A673 (cell line): Measurements from ENCODE around the gene MSRB3. TPM values are rescaled to one million over a fixed set of nuclear protein-coding genes. Genes with fewer than 3 reads are reported as not detected.

Source experiments
- BruUV-seq: library from RNA; stranded (reverse); fragments of 400-500 nt; replicated peaks from 2 replicates; lab custom pipeline; 2021; lab: Mats Ljungman, UMichigan
- CTCF ChIA-PET: fragments of 300-600 bp; sonication (Branson Sonifier 250); formaldehyde crosslinking; loops from one replicate; lab custom pipeline; 2022; ENCODE audit warnings: antibody characterized with exemption; lab: Charles Lee
- POLR2A ChIA-PET: fragments of 300-600 bp; sonication (Branson Sonifier 250); formaldehyde crosslinking; loops from one replicate; lab custom pipeline; 2022; ENCODE audit warnings: antibody characterized with exemption; ENCODE audit not compliant: low non-redundant PET; lab: Charles Lee
- DNase-seq: peaks from one replicate; pipeline ENCODE4 v3.0.0-alpha.2; 2015; ENCODE audit warnings: low spot score
- H3K27ac ChIP-seq: fragments of 200-600 bp; sonication (generic); 2 replicates; pipeline ENCODE4 v1.5.1; 2016; ENCODE audit warnings: mixed run types, low read depth, mild to moderate bottlenecking, mixed read lengths, antibody characterized with exemption, low read length; ENCODE audit not compliant: poor library complexity, severe bottlenecking
- H3K27me3 ChIP-seq: fragments of 200-600 bp; sonication (generic); replicated peaks from 2 replicates; pipeline ENCODE4 v1.6.1; 2017; ENCODE audit warnings: mixed run types, low read depth, mild to moderate bottlenecking, mixed read lengths, antibody characterized with exemption, low read length; ENCODE audit not compliant: insufficient read depth, poor library complexity
- H3K36me3 ChIP-seq: fragments of 200-600 bp; sonication (generic); 2 replicates; pipeline ENCODE4 v1.6.1; 2016; ENCODE audit warnings: mixed run types, mild to moderate bottlenecking, mixed read lengths, antibody characterized with exemption, low read length; ENCODE audit not compliant: insufficient read depth, poor library complexity, severe bottlenecking
- H3K4me1 ChIP-seq: fragments of 200-600 bp; sonication (generic); 2 replicates; pipeline ENCODE4 v1.6.1; 2017; ENCODE audit warnings: mixed run types, mild to moderate bottlenecking, mixed read lengths, antibody characterized with exemption, low read length; ENCODE audit not compliant: insufficient read depth, poor library complexity, severe bottlenecking
- H3K4me3 ChIP-seq: fragments of 200-600 bp; sonication (generic); 2 replicates; pipeline ENCODE4 v1.5.1; 2016; ENCODE audit warnings: low read depth, mixed run types, mild to moderate bottlenecking, mixed read lengths, low read length; ENCODE audit not compliant: poor library complexity, severe bottlenecking
- H3K9me3 ChIP-seq: fragments of 200-600 bp; sonication (generic); 2 replicates; pipeline ENCODE4 v1.6.1; 2016; ENCODE audit warnings: mixed run types, low read depth, mild to moderate bottlenecking, mixed read lengths, antibody characterized with exemption, low read length; ENCODE audit not compliant: poor library complexity, severe bottlenecking
- EZH2 ChIP-seq: fragments of 200-600 bp; sonication (generic); IDR thresholded peaks from 2 replicates; pipeline ENCODE4 v1.6.1; 2017; ENCODE audit warnings: borderline replicate concordance, low read depth, mild to moderate bottlenecking, mixed read lengths, antibody characterized with exemption, low read length; ENCODE audit not compliant: poor library complexity, severe bottlenecking
- intact Hi-C: fragments of 100-400 bp; cut with micrococcal nuclease; formaldehyde crosslinking; loops from one replicate; pipeline ENCODE4 v1.10.0; 2022; ENCODE audit not compliant: unreplicated experiment
- total RNA-seq: library from RNA; stranded (reverse); gene quantifications from 2 replicates; pipeline ENCODE4 v1.2.3, GENCODE V29; 2021
- TF ChIP-seq, protein P1 (sequence below): fragments of 300-800, 200-600 bp; sonication (generic); conservative IDR thresholded peaks from 2 replicates; pipeline ENCODE4 v1.5.1; 2017; ENCODE audit warnings: low read depth, mild to moderate bottlenecking, antibody characterized with exemption, low read length, moderate library complexity, mixed read lengths

The MSRB3 gene
- total RNA-seq, 1 experiment from 2014 or later, result 2.1 TPM

DNA sequence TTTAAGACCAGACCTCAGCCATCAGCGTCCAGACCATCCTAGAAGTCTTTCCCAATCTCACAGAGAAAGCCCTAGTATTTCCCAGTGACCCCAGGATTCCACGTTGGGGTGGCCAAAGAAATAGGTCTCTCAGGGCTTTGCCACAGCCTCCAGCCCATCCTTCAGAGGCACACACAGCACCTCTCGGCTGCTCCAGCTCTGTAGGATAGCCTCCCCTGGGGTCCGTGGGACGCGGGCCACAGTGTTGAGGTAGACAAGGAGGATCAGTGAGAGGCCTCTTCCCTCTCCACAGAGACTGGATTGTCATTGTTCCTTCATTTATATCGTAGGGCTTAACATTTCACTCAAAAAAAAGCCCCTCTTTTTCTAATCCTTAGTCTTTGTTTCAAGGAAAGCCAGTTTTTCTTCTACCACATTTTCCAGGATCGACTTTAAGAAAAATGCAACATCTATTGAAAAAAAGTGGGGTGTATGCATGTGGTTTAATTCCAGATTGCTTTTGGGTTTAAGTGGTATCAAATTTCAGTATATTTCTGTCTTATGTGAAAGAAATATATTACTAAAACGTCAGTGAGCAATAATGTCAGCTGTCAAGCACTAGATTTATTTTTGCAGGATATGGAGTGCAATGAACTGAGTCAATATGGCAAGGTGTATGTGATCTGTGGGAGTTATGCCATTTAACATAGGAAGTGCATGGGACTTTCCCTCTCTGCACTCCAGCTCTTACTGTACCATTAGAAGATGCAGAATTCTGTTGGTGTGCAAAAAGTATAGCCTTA, 187.5 kb downstream of the MSRB3 start:
- H3K4me3 ChIP-seq, result no peak overlapping the region
- POLR2A ChIA-PET, result no interaction called here
- no TSS peak for BruUV-seq
- no peaks in the 10 kb centered on the region for H3K9me3 ChIP-seq
- CTCF ChIA-PET, result no interaction called here
- no peak for TF ChIP-seq EZH2
- TF ChIP-seq, protein P1, sequence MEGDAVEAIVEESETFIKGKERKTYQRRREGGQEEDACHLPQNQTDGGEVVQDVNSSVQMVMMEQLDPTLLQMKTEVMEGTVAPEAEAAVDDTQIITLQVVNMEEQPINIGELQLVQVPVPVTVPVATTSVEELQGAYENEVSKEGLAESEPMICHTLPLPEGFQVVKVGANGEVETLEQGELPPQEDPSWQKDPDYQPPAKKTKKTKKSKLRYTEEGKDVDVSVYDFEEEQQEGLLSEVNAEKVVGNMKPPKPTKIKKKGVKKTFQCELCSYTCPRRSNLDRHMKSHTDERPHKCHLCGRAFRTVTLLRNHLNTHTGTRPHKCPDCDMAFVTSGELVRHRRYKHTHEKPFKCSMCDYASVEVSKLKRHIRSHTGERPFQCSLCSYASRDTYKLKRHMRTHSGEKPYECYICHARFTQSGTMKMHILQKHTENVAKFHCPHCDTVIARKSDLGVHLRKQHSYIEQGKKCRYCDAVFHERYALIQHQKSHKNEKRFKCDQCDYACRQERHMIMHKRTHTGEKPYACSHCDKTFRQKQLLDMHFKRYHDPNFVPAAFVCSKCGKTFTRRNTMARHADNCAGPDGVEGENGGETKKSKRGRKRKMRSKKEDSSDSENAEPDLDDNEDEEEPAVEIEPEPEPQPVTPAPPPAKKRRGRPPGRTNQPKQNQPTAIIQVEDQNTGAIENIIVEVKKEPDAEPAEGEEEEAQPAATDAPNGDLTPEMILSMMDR, result no peak
- intact Hi-C loops, result no loop called here
- DNase-seq, result no peak
- no peak overlapping the region for H3K27ac ChIP-seq
- no peaks in the 10 kb centered on the region for H3K36me3 ChIP-seq
- H3K4me1 ChIP-seq, result peaks cover 6% of the 10 kb centered on the region
- H3K27me3 ChIP-seq, result no peaks in the 10 kb centered on the region

DNA sequence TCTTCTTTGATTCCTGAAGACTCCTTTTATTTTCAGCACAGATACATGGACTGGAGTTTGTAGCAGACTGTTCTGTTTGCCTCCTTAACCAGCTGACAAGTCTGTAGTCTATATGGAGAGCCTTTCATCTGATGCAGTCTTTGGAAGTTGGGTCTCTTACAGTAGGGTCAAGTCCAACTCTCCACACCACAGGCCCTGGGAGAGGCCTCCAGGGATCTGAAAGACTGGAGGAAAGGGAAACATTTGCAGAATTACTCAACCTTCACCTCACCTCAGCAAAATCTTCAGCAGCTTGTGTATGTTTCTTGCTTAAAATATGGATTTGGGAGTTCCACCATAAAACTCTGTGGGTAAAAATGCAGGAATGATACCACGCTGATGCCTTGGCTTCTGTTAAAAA, 188.4 kb downstream of the MSRB3 start:
- intact Hi-C loops, result no loop called here
- ChIA-PET CTCF (no interaction called here), POLR2A (no interaction called here)
- BruUV-seq, result no TSS peak
- no peak overlapping the region for H3K27ac ChIP-seq
- H3K4me1 ChIP-seq, result peaks cover 6% of the 10 kb centered on the region
- TF ChIP-seq EZH2, result no peak
- TF ChIP-seq, protein P1, result no peak
- H3K27me3 ChIP-seq, result no peaks in the 10 kb centered on the region
- no peak for DNase-seq
- no peak overlapping the region for H3K4me3 ChIP-seq
- H3K36me3 ChIP-seq, result no peaks in the 10 kb centered on the region
- H3K9me3 ChIP-seq, result no peaks in the 10 kb centered on the region

DNA sequence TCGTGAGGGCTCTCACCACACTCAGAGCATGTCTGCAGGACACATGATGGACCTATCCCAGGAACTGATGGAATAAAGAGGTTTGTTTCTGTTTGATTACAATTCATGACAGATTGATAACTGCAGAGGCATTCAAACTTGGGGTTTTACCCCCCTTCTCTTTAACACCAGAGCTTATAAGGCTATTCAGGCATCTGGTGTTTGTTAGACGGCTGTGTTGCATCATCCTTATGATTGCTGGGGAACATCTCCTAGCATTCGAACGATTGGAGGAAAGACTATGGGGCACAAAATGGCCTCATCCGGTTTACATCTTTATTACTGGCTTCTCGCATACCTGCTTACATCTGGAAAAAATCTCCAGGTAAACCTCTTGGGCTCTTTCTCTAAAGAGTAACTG, 191.8 kb downstream of the MSRB3 start:
- peak; percentile 9 for DNase-seq
- TF ChIP-seq, protein P1, result no peak
- TF ChIP-seq EZH2, result no peak
- Histone ChIP-seq H3K4me3 (no peak overlapping the region), H3K4me1 (peaks cover 6% of the 10 kb centered on the region), H3K27me3 (no peaks in the 10 kb centered on the region), H3K27ac (no peak overlapping the region), H3K9me3 (no peaks in the 10 kb centered on the region), H3K36me3 (no peaks in the 10 kb centered on the region)
- ChIA-PET CTCF (no interaction called here), POLR2A (no interaction called here)
- no TSS peak for BruUV-seq
- intact Hi-C loops, result no loop called here
